ENCODE results near the gene ZNF446. TPM values are rescaled to one million over a fixed set of nuclear protein-coding genes. Genes with fewer than 3 reads are reported as not detected.

The ZNF446 gene
- total and polyA plus RNA-seq, 10 of the 15 experiments (the other 5 are each of a cell fraction or from before 2014, with no cell fraction given) = 0.14 to 6.9 (median 4.1) TPM

GRCh38 chr19:58519355-58520256, 43.5 kb downstream of the ZNF446 start, which contains the start of gene ZBTB45 (continued):
- TF ChIP-seq PBX3 (IDR thresholded peaks at IDR 0.05; ENCODE audit: insufficient replicate concordance, low read depth, low read length) (no peak), NFXL1 (IDR thresholded peaks at IDR 0.05; ENCODE audit: borderline replicate concordance) (no peak), SPI1 (IDR thresholded peaks at IDR 0.05; ENCODE audit: borderline replicate concordance, insufficient read depth, low read depth, low read length) (peak; percentile 24; the same call in 1 of the 2 replicates), POU2F2 (IDR thresholded peaks at IDR 0.05; ENCODE audit: borderline replicate concordance, low read depth, low read length) (peak; percentile 91), MEF2B (IDR thresholded peaks at IDR 0.05; ENCODE audit: partially characterized antibody, poor library complexity, severe bottlenecking) (peak; percentile 63), NR2F1 (conservative IDR thresholded peaks at IDR 0.05) (peak; percentile 86), SIN3A (IDR thresholded peaks at IDR 0.05; ENCODE audit: low read depth, low read length) (peak; percentile 89), NR2C1 (IDR thresholded peaks at IDR 0.05) (peak; percentile 88), FOXM1 (IDR thresholded peaks at IDR 0.05; ENCODE audit: low read depth, low read length) (peak; percentile 77), NFIC (IDR thresholded peaks at IDR 0.05; ENCODE audit: low read depth, low read length) (no peak), RFX5 (IDR thresholded peaks at IDR 0.05; ENCODE audit: low read depth, low read length) (no peak), TBL1XR1 (IDR thresholded peaks at IDR 0.05; ENCODE audit: low read depth, low read length) (peak; percentile 78), IRF4 (IDR thresholded peaks at IDR 0.05; ENCODE audit: low read depth, low read length) (peak; percentile 31; the same call in 1 of the 2 replicates), STAT3 (IDR thresholded peaks at IDR 0.05; ENCODE audit: low read depth, low read length) (0 out of 2 replicates have a peak, but pooled peaks have one; percentile 54), JUNB (IDR thresholded peaks at IDR 0.05) (no peak), CREM (IDR thresholded peaks at IDR 0.05; ENCODE audit: low read depth) (peak; percentile 96), EP300 (IDR thresholded peaks at IDR 0.05; ENCODE audit: borderline replicate concordance in 1 of 2, control insufficient read depth in 1 of 2, low read depth in 2 of 2, low read length in 2 of 2) (peak in 1 of 2 experiments; percentile 20; a peak in 1 of 4 replicates), IKZF1 (conservative IDR thresholded peaks at IDR 0.05) (peak; percentile 97)
- TF ChIP-seq, protein P1, sequence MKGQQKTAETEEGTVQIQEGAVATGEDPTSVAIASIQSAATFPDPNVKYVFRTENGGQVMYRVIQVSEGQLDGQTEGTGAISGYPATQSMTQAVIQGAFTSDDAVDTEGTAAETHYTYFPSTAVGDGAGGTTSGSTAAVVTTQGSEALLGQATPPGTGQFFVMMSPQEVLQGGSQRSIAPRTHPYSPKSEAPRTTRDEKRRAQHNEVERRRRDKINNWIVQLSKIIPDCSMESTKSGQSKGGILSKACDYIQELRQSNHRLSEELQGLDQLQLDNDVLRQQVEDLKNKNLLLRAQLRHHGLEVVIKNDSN (IDR thresholded peaks at IDR 0.05; ENCODE audit: borderline replicate concordance, extremely low read length, insufficient read depth, low read depth, low read length) = peak; percentile 28
- TF ChIP-seq, protein P2, sequence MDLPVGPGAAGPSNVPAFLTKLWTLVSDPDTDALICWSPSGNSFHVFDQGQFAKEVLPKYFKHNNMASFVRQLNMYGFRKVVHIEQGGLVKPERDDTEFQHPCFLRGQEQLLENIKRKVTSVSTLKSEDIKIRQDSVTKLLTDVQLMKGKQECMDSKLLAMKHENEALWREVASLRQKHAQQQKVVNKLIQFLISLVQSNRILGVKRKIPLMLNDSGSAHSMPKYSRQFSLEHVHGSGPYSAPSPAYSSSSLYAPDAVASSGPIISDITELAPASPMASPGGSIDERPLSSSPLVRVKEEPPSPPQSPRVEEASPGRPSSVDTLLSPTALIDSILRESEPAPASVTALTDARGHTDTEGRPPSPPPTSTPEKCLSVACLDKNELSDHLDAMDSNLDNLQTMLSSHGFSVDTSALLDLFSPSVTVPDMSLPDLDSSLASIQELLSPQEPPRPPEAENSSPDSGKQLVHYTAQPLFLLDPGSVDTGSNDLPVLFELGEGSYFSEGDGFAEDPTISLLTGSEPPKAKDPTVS (IDR thresholded peaks at IDR 0.05; ENCODE audit: low read depth, low read length) = peak; percentile 61; the same call in 1 of the 2 replicates
- TF ChIP-seq, protein P3, sequence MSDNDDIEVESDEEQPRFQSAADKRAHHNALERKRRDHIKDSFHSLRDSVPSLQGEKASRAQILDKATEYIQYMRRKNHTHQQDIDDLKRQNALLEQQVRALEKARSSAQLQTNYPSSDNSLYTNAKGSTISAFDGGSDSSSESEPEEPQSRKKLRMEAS (IDR thresholded peaks at IDR 0.05; ENCODE audit: low read depth, low read length) = no peak; the same call in 1 of the 2 replicates
